IMR-90 (cell line): ENCODE measurements around the gene TEX22. TPM values are rescaled to one million over a fixed set of nuclear protein-coding genes. Genes with fewer than 3 reads are reported as not detected.

Experiments
- ATAC-seq: fragments of 200-7000 bp; cut with Tn5 transposase; 2 replicates; pipeline ENCODE4 v1.9.1; 2020; ENCODE audit warnings: low read depth, mild to moderate bottlenecking, moderate library complexity
- BruUV-seq: library from RNA; stranded (reverse); fragments of 400-500 nt; replicated peaks from 2 replicates; lab custom pipeline; 2021; lab: Mats Ljungman, UMichigan
- CTCF ChIA-PET: fragments of 300-600 bp; formaldehyde crosslinking; extraction: SDS; loops from one replicate; lab custom pipeline; 2021; ENCODE audit warnings: antibody characterized with exemption; lab: Yijun Ruan, JAX
- POLR2A ChIA-PET: fragments of 300-600 bp; sonication (Branson Sonifier 250); formaldehyde crosslinking; loops from one replicate; lab custom pipeline; 2022; ENCODE audit warnings: antibody characterized with exemption; ENCODE audit not compliant: unreplicated experiment; lab: Charles Lee
- DNase-seq: peaks from one replicate; pipeline ENCODE4 v3.0.0; 2013
- H2AFZ ChIP-seq: replicated peaks from 2 replicates; pipeline ENCODE3; 2013; ENCODE audit warnings: low read length, mild to moderate bottlenecking; ENCODE audit not compliant: poor library complexity
- H2AK5ac ChIP-seq: 2 replicates; pipeline ENCODE4 v1.6.1; 2013; ENCODE audit warnings: low read depth, low read length, inconsistent platforms
- H2AK9ac ChIP-seq: replicated peaks from 2 replicates; pipeline ENCODE3; 2013; ENCODE audit warnings: mild to moderate bottlenecking, low read depth, low read length, moderate library complexity; ENCODE audit not compliant: poor library complexity
- H2BK120ac ChIP-seq: 2 replicates; pipeline ENCODE4 v1.6.1; 2013; ENCODE audit warnings: low read depth, low read length, inconsistent platforms
- H2BK15ac ChIP-seq: 3 replicates; pipeline ENCODE4 v1.6.1; 2013; ENCODE audit warnings: low read depth, low read length, inconsistent platforms
- H2BK20ac ChIP-seq: 2 replicates; pipeline ENCODE4 v1.6.1; 2013; ENCODE audit warnings: low read depth, mild to moderate bottlenecking, inconsistent platforms, low read length, moderate library complexity
- H2BK5ac ChIP-seq: 2 replicates; pipeline ENCODE4 v1.6.1; 2013; ENCODE audit warnings: mild to moderate bottlenecking, low read depth, low read length, inconsistent platforms; ENCODE audit not compliant: poor library complexity, severe bottlenecking
- H3K14ac ChIP-seq: replicated peaks from 2 replicates; pipeline ENCODE4 v1.6.1; 2013; ENCODE audit warnings: low read depth, low read length, inconsistent platforms
- H3K18ac ChIP-seq: 2 replicates; pipeline ENCODE4 v1.6.1; 2013; ENCODE audit warnings: low read depth, low read length, control low read depth
- H3K23ac ChIP-seq: 2 replicates; pipeline ENCODE4 v1.6.1; 2013; ENCODE audit warnings: low read depth, low read length, inconsistent platforms
- H3K27ac ChIP-seq: 2 replicates; pipeline ENCODE4 v1.5.1; 2013; ENCODE audit warnings: mild to moderate bottlenecking, control low read depth, low read length; ENCODE audit not compliant: insufficient read depth
- H3K27me3 ChIP-seq: 2 replicates; pipeline ENCODE4 v1.6.1; 2013; ENCODE audit warnings: low read length; ENCODE audit not compliant: control insufficient read depth, insufficient read depth
- H3K36me3 ChIP-seq: 2 replicates; pipeline ENCODE4 v1.6.1; 2013; ENCODE audit warnings: low read length, mixed read lengths; ENCODE audit not compliant: control insufficient read depth, insufficient read depth
- H3K4ac ChIP-seq: 2 replicates; pipeline ENCODE4 v1.6.1; 2013; ENCODE audit warnings: low read depth, low read length, inconsistent platforms
- H3K4me1 ChIP-seq: 2 replicates; pipeline ENCODE4 v1.6.1; 2013; ENCODE audit warnings: low read length, mixed read lengths; ENCODE audit not compliant: control insufficient read depth, insufficient read depth
- H3K4me2 ChIP-seq: 2 replicates; pipeline ENCODE4 v1.6.1; 2013; ENCODE audit warnings: low read depth, mild to moderate bottlenecking, control low read depth, low read length, moderate library complexity
- H3K4me3 ChIP-seq: 2 replicates; pipeline ENCODE4 v1.5.1; 2013; ENCODE audit warnings: low read depth, mild to moderate bottlenecking, control low read depth, low read length, moderate library complexity; ENCODE audit not compliant: insufficient read depth
- H3K56ac ChIP-seq: 2 replicates; pipeline ENCODE4 v1.6.1; 2013; ENCODE audit warnings: low read length, inconsistent platforms; ENCODE audit not compliant: insufficient read depth; ENCODE audit errors: extremely low read depth
- H3K79me1 ChIP-seq, 2 experiments: 2 replicates each; pipeline ENCODE4 v1.6.1; 2013; ENCODE audit warnings: low read length in 2 of 2, inconsistent platforms in 1 of 2, low read depth in 1 of 2
- H3K9ac ChIP-seq: 2 replicates; pipeline ENCODE4 v1.6.1; 2013; ENCODE audit warnings: low read depth, low read length, control low read depth
- H3K9me1 ChIP-seq: 2 replicates; pipeline ENCODE4 v1.6.1; 2013; ENCODE audit warnings: low read length, inconsistent platforms; ENCODE audit not compliant: insufficient read depth
- H3K9me3 ChIP-seq: 2 replicates; pipeline ENCODE4 v1.6.1; 2013; ENCODE audit warnings: low read length; ENCODE audit not compliant: control insufficient read depth, insufficient read depth
- H4K20me1 ChIP-seq: 2 replicates; pipeline ENCODE4 v1.6.1; 2013; ENCODE audit warnings: low read length, inconsistent platforms; ENCODE audit not compliant: insufficient read depth
- H4K5ac ChIP-seq: 2 replicates; pipeline ENCODE4 v1.6.1; 2013; ENCODE audit warnings: mild to moderate bottlenecking, low read depth, low read length, control low read depth
- H4K8ac ChIP-seq, 2 experiments: 2 replicates each; pipeline ENCODE4 v1.6.1; 2013; ENCODE audit warnings: low read depth in 2 of 2, low read length in 2 of 2, control low read depth in 1 of 2, inconsistent platforms in 1 of 2
- H4K91ac ChIP-seq: 2 replicates; pipeline ENCODE4 v1.6.1; 2013; ENCODE audit warnings: low read depth, low read length, inconsistent platforms; ENCODE audit not compliant: insufficient read depth
- CEBPB ChIP-seq: IDR thresholded peaks from 2 replicates; pipeline ENCODE4 v1.6.1; 2012; ENCODE audit warnings: low read depth, low read length, improper control_type of control experiment
- ELK1 ChIP-seq: fragments of 150-350 bp; IDR thresholded peaks from 2 replicates; pipeline ENCODE4 v1.6.1; 2016; ENCODE audit warnings: low read depth, mild to moderate bottlenecking, low read length, moderate library complexity, borderline replicate concordance
- RAD21 ChIP-seq: IDR thresholded peaks from 2 replicates; pipeline ENCODE4 v1.6.1; 2012; ENCODE audit warnings: low read length, improper control_type of control experiment
- WGBS, 2 experiments: methylation state at CpG; one replicate each; pipeline versions ENCODE4 v1.1.5 to v1.1.7; 2013; ENCODE audit warnings: missing lambda C conversion rate in 2 of 2; ENCODE audit not compliant: insufficient read length in 1 of 2; ENCODE audit errors: extremely low coverage in 2 of 2; 5-methylcytosine and 5-hydroxymethylcytosine counted together
- dilution Hi-C: fragments of 300-500 bp; cut with HindIII; formaldehyde crosslinking; loops from one replicate; pipeline ENCODE4 v1.14.3; 2018; ENCODE audit warnings: low sequenced_read_pairs; ENCODE audit not compliant: unreplicated experiment
- in situ Hi-C: fragments of 300-500 bp; cut with MboI; formaldehyde crosslinking; loops from 3 replicates; pipeline ENCODE4 v1.14.3; 2019; ENCODE audit warnings: low sequenced_read_pairs, inconsistent platforms, mixed read lengths
- intact Hi-C: fragments of 100-400 bp; cut with micrococcal nuclease; formaldehyde crosslinking; loops from 2 replicates; pipeline ENCODE4 v1.10.0; 2022
- polyA plus RNA-seq, 3 experiments: library from polyadenylated mRNA; depleted of rRNA; stranded (reverse); fragments of >200 nt; gene quantifications; 2 replicates each; pipeline ENCODE4 v1.2.3, GENCODE V29; 2012; ENCODE audit warnings: low replicate concordance in 1 of 3
- total RNA-seq: library from RNA; depleted of rRNA; stranded (reverse); fragments of >200 nt; gene quantifications from 2 replicates; pipeline ENCODE4 v1.2.3, GENCODE V29; 2012

Gene TEX22
- total and polyA plus RNA-seq, 2 of the 4 experiments (the other 2 are of a cell fraction) = 0.10 to 0.18 TPM

- Histone ChIP-seq H4K20me1 (peaks cover 60% of the 10 kb centered on the region), H4K8ac (no peak overlapping the region), H3K23ac (no peak overlapping the region), H3K18ac (no peak overlapping the region), H2BK20ac (no peak overlapping the region), H3K9ac (no peak overlapping the region), H3K27ac (no peak overlapping the region), H2AK9ac (no peak overlapping the region), H2BK5ac (no peak overlapping the region), H3K79me1 (peaks cover 12 to 58% of the 10 kb centered on the region in 2 experiments), H3K56ac (no peak overlapping the region), H3K9me1 (no peaks in the 10 kb centered on the region), H3K4me3 (no peak overlapping the region), H2BK15ac (no peak overlapping the region), H3K27me3 (no peaks in the 10 kb centered on the region), H2AFZ (no peak overlapping the region), H4K91ac (no peak overlapping the region), H3K14ac (no peak overlapping the region), H3K36me3 (peaks cover 17% of the 10 kb centered on the region), H3K4ac (no peak overlapping the region), H2AK5ac (no peak overlapping the region), H3K9me3 (no peaks in the 10 kb centered on the region), H3K4me2 (no peak overlapping the region), H2BK120ac (no peak overlapping the region), H3K4me1 (no peaks in the 10 kb centered on the region), H4K5ac (no peak overlapping the region)
- BruUV-seq = no TSS peak
- CTCF ChIA-PET = no interaction called here
- ATAC-seq (no peak), DNase-seq (no peak)
- WGBS, 2 experiments = 100% methylated on average over 5 of the region's 15 CpGs; no CpG with 5 or more reads in 1 of the 2 experiments
- dilution Hi-C loops = no loop called here
- POLR2A ChIA-PET = no interaction called here
- no peak for TF ChIP-seq RAD21
- no peak for TF ChIP-seq ELK1
- TF ChIP-seq CEBPB = no peak
- intact Hi-C loops = no loop called here
- in situ Hi-C loops = no loop called here
Observed at GRCh38 chr14:105440554-105440900, 42.2 kb downstream of the TEX22 start.
